Smooth muscle cell (in vitro differentiated cells): ENCODE data around the gene PRKCE. TPM values are rescaled to one million over a fixed set of nuclear protein-coding genes. Genes with fewer than 3 reads are reported as not detected.
"Not testable (repeated sequence)": the region's sequence is repeated elsewhere in the genome, so short reads cannot be mapped to it uniquely, and the experiment has no call there.

Source experiments
- DNase-seq: peaks from one replicate; lab custom pipeline; 2025; ENCODE audit not compliant: unreplicated experiment; lab: John Stamatoyannopoulos, UW
- H2AFZ ChIP-seq: fragments of 200-600 bp; sonication (generic); 2 replicates; pipeline ENCODE4 v1.6.0; 2016; ENCODE audit warnings: antibody characterized with exemption, low read depth, mild to moderate bottlenecking
- H3F3A ChIP-seq: fragments of 200-600 bp; sonication (generic); 2 replicates; pipeline ENCODE4 v1.6.0; 2017; ENCODE audit warnings: antibody characterized with exemption, low read depth
- H3K27ac ChIP-seq: fragments of 200-600 bp; sonication (generic); 2 replicates; pipeline ENCODE4 v1.5.1; 2016; ENCODE audit warnings: low read depth, mild to moderate bottlenecking
- H3K27me3 ChIP-seq: fragments of 200-600 bp; sonication (generic); 2 replicates; pipeline ENCODE4 v1.6.1; 2016; ENCODE audit warnings: low read depth, mild to moderate bottlenecking
- H3K36me3 ChIP-seq: fragments of 200-600 bp; sonication (generic); 2 replicates; pipeline ENCODE4 v1.5.1; 2016; ENCODE audit warnings: low read depth
- H3K4me1 ChIP-seq: fragments of 200-600 bp; sonication (generic); 2 replicates; pipeline ENCODE4 v1.5.1; 2016; ENCODE audit warnings: low read depth
- H3K4me2 ChIP-seq: fragments of 200-600 bp; sonication (generic); 2 replicates; pipeline ENCODE4 v1.6.0; 2016; ENCODE audit warnings: mild to moderate bottlenecking
- H3K4me3 ChIP-seq: fragments of 200-600 bp; sonication (generic); 2 replicates; pipeline ENCODE4 v1.5.1; 2016; ENCODE audit warnings: mild to moderate bottlenecking
- H3K79me2 ChIP-seq: fragments of 200-600 bp; sonication (generic); 2 replicates; pipeline ENCODE4 v1.6.0; 2016; ENCODE audit warnings: low read depth, mild to moderate bottlenecking
- H3K9ac ChIP-seq: fragments of 200-600 bp; sonication (generic); 2 replicates; pipeline ENCODE4 v1.6.0; 2016; ENCODE audit warnings: low read depth
- H3K9me3 ChIP-seq: fragments of 200-600 bp; sonication (generic); replicated peaks from 2 replicates; pipeline ENCODE4 v1.5.1; 2016; ENCODE audit warnings: low read depth
- H4K20me1 ChIP-seq: fragments of 200-600 bp; sonication (generic); 2 replicates; pipeline ENCODE4 v1.6.0; 2016; ENCODE audit warnings: low read depth
- whole genome bisulfite sequencing: methylation state at CpG from one replicate; pipeline ENCODE4 v1.1.7; 2016; ENCODE audit warnings: low lambda C conversion rate; 5-methylcytosine and 5-hydroxymethylcytosine counted together
- polyA plus RNA-seq: library from polyadenylated mRNA; unstranded; fragments of >200 nt; fragmentation: Nextera tagmentation; extraction: Ambion mirVana; gene quantifications from 2 replicates; pipeline ENCODE4 v1.2.1, GENCODE V29; 2016
- total RNA-seq: library from RNA; depleted of rRNA; stranded (reverse); fragments of >200 nt; gene quantifications from 2 replicates; pipeline ENCODE4 v1.2.3, GENCODE V29; 2014
- TF ChIP-seq, protein P1 (sequence below): fragments of 200-600 bp; sonication (generic); IDR thresholded peaks from 2 replicates; pipeline ENCODE4 v1.5.1; 2017; ENCODE audit warnings: borderline replicate concordance, mild to moderate bottlenecking, antibody characterized with exemption; ENCODE audit not compliant: insufficient read depth, poor library complexity, severe bottlenecking

PRKCE gene
- total and polyA plus RNA-seq, 2 experiments from 2014 or later: 20.6 to 29.1 TPM

DNA sequence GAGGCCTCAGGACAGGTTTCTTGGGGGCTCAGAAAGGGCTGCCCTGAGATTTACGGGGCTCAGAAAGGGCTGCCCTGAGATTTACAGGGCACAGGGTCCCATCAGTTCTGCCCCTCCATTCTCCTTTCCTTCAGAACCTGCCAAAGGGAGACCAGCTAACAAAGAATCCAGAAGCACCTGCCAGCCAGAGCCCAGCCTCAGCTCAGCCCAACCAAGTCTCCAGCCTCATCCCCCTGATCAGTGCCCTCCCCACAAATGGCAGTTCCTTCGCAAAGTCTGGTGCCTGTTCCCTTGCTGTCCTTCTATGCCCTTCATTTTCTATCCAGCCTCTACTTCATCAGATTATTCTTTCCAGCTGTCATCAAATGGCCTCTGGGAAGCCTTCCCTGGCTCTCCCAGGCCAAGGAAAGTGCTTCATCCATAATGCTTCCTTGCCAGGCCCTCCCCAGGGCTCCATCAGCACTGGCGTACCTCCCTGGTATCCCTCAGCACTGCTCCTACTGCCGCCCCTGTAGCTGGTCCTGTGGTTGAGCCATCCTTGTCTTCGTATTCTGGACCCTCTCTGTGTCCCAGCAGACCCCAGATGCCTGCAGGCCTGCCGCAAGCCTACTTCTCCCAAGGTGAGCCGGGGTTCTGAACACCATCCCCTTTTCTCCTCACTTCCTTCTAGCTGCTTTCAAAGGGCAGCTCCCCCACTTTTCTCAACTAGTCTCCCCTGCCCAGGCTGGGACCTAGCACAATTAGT is 549.6 kb downstream of the PRKCE start:
- Histone ChIP-seq H3K9me3 (no peaks in the 10 kb centered on the region), H3K27me3 (no peaks in the 10 kb centered on the region), H3K9ac (no peak overlapping the region), H3K36me3 (no peaks in the 10 kb centered on the region), H3K4me2 (no peak overlapping the region), H4K20me1 (no peaks in the 10 kb centered on the region), H3K79me2 (no peaks in the 10 kb centered on the region), H3K27ac (no peak overlapping the region), H3K4me3 (no peak overlapping the region), H3K4me1 (no peaks in the 10 kb centered on the region), H2AFZ (no peak overlapping the region), H3F3A (no peaks in the 10 kb centered on the region)
- 93% methylated on average over 7 of the region's 7 CpGs for WGBS
- DNase-seq: no peak
- TF ChIP-seq, protein P1, sequence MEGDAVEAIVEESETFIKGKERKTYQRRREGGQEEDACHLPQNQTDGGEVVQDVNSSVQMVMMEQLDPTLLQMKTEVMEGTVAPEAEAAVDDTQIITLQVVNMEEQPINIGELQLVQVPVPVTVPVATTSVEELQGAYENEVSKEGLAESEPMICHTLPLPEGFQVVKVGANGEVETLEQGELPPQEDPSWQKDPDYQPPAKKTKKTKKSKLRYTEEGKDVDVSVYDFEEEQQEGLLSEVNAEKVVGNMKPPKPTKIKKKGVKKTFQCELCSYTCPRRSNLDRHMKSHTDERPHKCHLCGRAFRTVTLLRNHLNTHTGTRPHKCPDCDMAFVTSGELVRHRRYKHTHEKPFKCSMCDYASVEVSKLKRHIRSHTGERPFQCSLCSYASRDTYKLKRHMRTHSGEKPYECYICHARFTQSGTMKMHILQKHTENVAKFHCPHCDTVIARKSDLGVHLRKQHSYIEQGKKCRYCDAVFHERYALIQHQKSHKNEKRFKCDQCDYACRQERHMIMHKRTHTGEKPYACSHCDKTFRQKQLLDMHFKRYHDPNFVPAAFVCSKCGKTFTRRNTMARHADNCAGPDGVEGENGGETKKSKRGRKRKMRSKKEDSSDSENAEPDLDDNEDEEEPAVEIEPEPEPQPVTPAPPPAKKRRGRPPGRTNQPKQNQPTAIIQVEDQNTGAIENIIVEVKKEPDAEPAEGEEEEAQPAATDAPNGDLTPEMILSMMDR: no peak

DNA sequence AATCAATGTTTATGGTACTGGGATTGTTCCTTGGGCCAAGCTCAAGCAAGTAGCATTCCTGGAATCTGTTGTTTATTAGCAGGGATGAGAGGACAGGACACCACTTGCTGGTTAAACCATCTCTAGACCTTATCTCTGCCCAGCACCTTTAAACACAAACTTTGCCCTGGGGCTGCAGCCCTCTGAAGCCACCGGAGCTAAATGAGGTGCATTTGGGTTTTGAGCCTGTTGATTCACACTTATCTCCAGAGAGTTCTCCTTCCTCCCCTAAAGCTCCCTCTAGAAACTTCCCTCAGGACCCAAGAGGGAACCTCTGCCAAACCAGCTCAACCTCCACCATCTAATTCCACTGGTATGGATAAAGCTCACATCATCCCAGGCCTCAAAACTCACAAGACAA is 551.0 kb downstream of the PRKCE start:
- Histone ChIP-seq H3K4me1 (no peaks in the 10 kb centered on the region), H3K9ac (no peak overlapping the region), H3K36me3 (no peaks in the 10 kb centered on the region), H3F3A (no peaks in the 10 kb centered on the region), H3K4me2 (no peak overlapping the region), H3K79me2 (no peaks in the 10 kb centered on the region), H3K27ac (no peak overlapping the region), H3K27me3 (no peaks in the 10 kb centered on the region), H4K20me1 (no peaks in the 10 kb centered on the region), H3K9me3 (no peaks in the 10 kb centered on the region), H3K4me3 (no peak overlapping the region), H2AFZ (no peak overlapping the region)
- 33% methylated on average over 1 of the region's 1 CpG for whole genome bisulfite sequencing
- TF ChIP-seq, protein P1: no peak
- DNase-seq: no peak

DNA sequence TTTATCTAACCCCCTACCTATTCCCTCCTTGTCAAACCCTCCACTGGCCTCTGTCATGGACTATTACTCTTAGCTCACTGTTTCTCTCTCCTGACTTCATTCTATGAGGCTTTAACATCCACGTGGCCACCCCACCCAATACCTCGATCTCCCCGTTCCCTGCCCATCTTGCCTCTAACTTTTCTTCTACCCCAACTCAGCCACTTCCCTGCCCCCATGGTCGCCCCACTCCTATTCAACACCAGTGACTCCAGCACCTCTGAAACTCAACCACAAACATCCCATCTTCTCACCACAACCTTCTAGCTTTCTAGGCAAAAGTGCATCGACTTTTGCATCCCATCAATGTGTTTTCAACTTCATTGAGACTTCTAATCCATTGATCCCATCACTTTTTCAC is 551.5 kb downstream of the PRKCE start:
- Histone ChIP-seq H3K36me3 (no peaks in the 10 kb centered on the region), H3F3A (no peaks in the 10 kb centered on the region), H2AFZ (no peak overlapping the region), H3K79me2 (no peaks in the 10 kb centered on the region), H3K9me3 (no peaks in the 10 kb centered on the region), H3K27ac (no peak overlapping the region), H3K4me1 (no peaks in the 10 kb centered on the region), H4K20me1 (no peaks in the 10 kb centered on the region), H3K27me3 (no peaks in the 10 kb centered on the region), H3K4me2 (no peak overlapping the region), H3K9ac (no peak overlapping the region), H3K4me3 (no peak overlapping the region)
- DNase-seq: no peak
- TF ChIP-seq, protein P1: no peak
- WGBS: 97% methylated on average over 5 of the region's 5 CpGs

DNA sequence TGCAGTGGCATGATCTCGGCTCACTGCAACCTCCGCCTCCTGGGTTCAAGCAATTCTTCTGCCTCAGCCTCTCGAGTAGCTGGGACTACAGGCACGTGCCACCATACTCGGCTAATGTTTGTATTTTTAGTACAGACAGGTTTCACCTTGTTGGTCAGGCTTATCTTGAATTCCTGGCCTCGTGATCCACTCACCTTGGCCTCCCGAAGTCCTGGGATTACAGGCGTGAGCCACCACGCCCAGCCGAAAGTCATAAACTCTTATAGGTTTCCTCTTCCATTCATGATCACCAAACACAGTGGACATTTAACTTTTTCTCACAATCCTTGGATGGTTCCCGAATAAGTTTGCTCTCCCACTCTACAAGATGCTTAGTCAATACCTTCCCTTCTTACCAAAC is 552.2 kb downstream of the PRKCE start:
- H3K27ac ChIP-seq, H3K9ac ChIP-seq, H3F3A ChIP-seq, H3K36me3 ChIP-seq, H3K4me3 ChIP-seq, H3K27me3 ChIP-seq, H3K79me2 ChIP-seq, H2AFZ ChIP-seq, H4K20me1 ChIP-seq, DNase-seq, H3K4me1 ChIP-seq, H3K9me3 ChIP-seq, H3K4me2 ChIP-seq: not testable (repeated sequence)
- WGBS: 96% methylated on average over 9 of the region's 11 CpGs
